AML-193 (cell line): ENCODE data around the gene ZCCHC2.

Experiments
- DNase-seq, 2 experiments: peaks; one replicate each; lab custom pipeline; 2025; lab: John Stamatoyannopoulos, UW

The ZCCHC2 gene

GRCh38 chr18:62610351-62610700 is 87.5 kb downstream of the ZCCHC2 start:
- no peak for DNase-seq

GRCh38 chr18:62610701-62611411 is 88.0 kb downstream of the ZCCHC2 start:
- DNase-seq, result no peak

- DNase-seq, result no peak
Observed at GRCh38 chr18:62611453-62612288, 88.8 kb downstream of the ZCCHC2 start.

- no peak for DNase-seq
Observed at GRCh38 chr18:62612289-62612645, 89.4 kb downstream of the ZCCHC2 start.

- no peak for DNase-seq
Observed at GRCh38 chr18:62612776-62613175, 90.0 kb downstream of the ZCCHC2 start.

GRCh38 chr18:62614494-62614893 is 91.7 kb downstream of the ZCCHC2 start:
- no peak for DNase-seq

- no peak for DNase-seq
Observed at GRCh38 chr18:62616331-62616805, 93.5 kb downstream of the ZCCHC2 start.

- no peak for DNase-seq
Observed at GRCh38 chr18:62617793-62618591, 95.2 kb downstream of the ZCCHC2 start.

- no peak for DNase-seq
Observed at GRCh38 chr18:62618735-62619134, 95.9 kb downstream of the ZCCHC2 start.

- no peak for DNase-seq
Observed at GRCh38 chr18:62621546-62621945, 98.7 kb downstream of the ZCCHC2 start.

GRCh38 chr18:62625019-62625418 is 102.2 kb downstream of the ZCCHC2 start:
- DNase-seq, result no peak
